HepG2 (cell line): ENCODE measurements around the gene BAIAP2L1. TPM values are rescaled to one million over a fixed set of nuclear protein-coding genes. Genes with fewer than 3 reads are reported as not detected.

ENCODE experiments used
- AGO2 ChIP-seq: fragments of 200-400 bp; formaldehyde crosslinking; optimal IDR thresholded peaks from 2 replicates; pipeline ENCODE3; 2017; ENCODE audit warnings: mild to moderate bottlenecking, low read depth, low read length, moderate library complexity
- ARNTL ChIP-seq: sonication (generic); formaldehyde crosslinking; IDR thresholded peaks from 2 replicates; pipeline ENCODE4 v1.4.0; 2020; ENCODE audit warnings: mild to moderate bottlenecking, missing genetic modification reagents
- BORCS8-MEF2B ChIP-seq: sonication (generic); formaldehyde crosslinking; IDR thresholded peaks from 2 replicates; pipeline ENCODE4 v1.8.0; 2022; ENCODE audit warnings: mild to moderate bottlenecking, missing genetic modification reagents
- DZIP1 ChIP-seq: sonication (generic); formaldehyde crosslinking; IDR thresholded peaks from 2 replicates; pipeline ENCODE4 v1.5.0; 2020; ENCODE audit warnings: mild to moderate bottlenecking, missing genetic modification reagents
- FOSL1 ChIP-seq: sonication (generic); formaldehyde crosslinking; IDR thresholded peaks from 2 replicates; pipeline ENCODE4 v1.9.0; 2021; ENCODE audit warnings: missing genetic modification reagents, borderline replicate concordance
- FOXP4 ChIP-seq: sonication (generic); formaldehyde crosslinking; IDR thresholded peaks from 2 replicates; pipeline ENCODE4 v1.4.0; 2020; ENCODE audit warnings: missing genetic modification reagents
- HHEX ChIP-seq: IDR thresholded peaks from 2 replicates; pipeline ENCODE4 v1.6.1; 2016; ENCODE audit warnings: control low read depth
- HNRNPLL ChIP-seq: fragments of 200-400 bp; formaldehyde crosslinking; IDR thresholded peaks from 2 replicates; pipeline ENCODE4 v1.6.1; 2017; ENCODE audit warnings: mild to moderate bottlenecking, low read depth, low read length; ENCODE audit not compliant: poor library complexity, severe bottlenecking
- HOXA3 ChIP-seq: sonication (generic); formaldehyde crosslinking; IDR thresholded peaks from 2 replicates; pipeline ENCODE4 v1.5.0; 2020; ENCODE audit warnings: missing genetic modification reagents
- MXD4 ChIP-seq: IDR thresholded peaks from 2 replicates; pipeline ENCODE4 v1.6.1; 2016; ENCODE audit warnings: mild to moderate bottlenecking, missing biosample characterization, missing genetic modification reagents
- NFE2L1 ChIP-seq: sonication (generic); formaldehyde crosslinking; IDR thresholded peaks from 2 replicates; pipeline ENCODE4 v1.4.0; 2020; ENCODE audit warnings: missing genetic modification reagents, mild to moderate bottlenecking, borderline replicate concordance
- NFYB ChIP-seq: sonication (generic); formaldehyde crosslinking; IDR thresholded peaks from 2 replicates; pipeline ENCODE4 v1.4.0; 2020; ENCODE audit warnings: missing genetic modification reagents
- NR2F1 ChIP-seq, 2 experiments: fragments of 450-650 bp in 1 of 2; formaldehyde crosslinking in 1 of 2; IDR thresholded peaks; 2 replicates each; pipeline versions ENCODE4 v1.5.0 to v1.6.1; 2016 to 2020; ENCODE audit warnings: mild to moderate bottlenecking in 1 of 2, missing compliant biosample characterization in 1 of 2, missing genetic modification reagents in 1 of 2, moderate library complexity in 1 of 2
- PCBP2 ChIP-seq: fragments of 200-400 bp; formaldehyde crosslinking; optimal IDR thresholded peaks from 2 replicates; pipeline ENCODE3; 2018; ENCODE audit warnings: low read length, low read depth; ENCODE audit not compliant: poor library complexity, severe bottlenecking
- POLR2AphosphoS2 ChIP-seq: IDR thresholded peaks from 2 replicates; pipeline ENCODE4 v1.6.1; 2011; ENCODE audit warnings: low read depth, low read length, improper control_type of control experiment
- REXO4 ChIP-seq: sonication (generic); formaldehyde crosslinking; IDR thresholded peaks from 2 replicates; pipeline ENCODE4 v1.8.0; 2022; ENCODE audit warnings: missing genetic modification reagents, mild to moderate bottlenecking, borderline replicate concordance
- SATB2 ChIP-seq: sonication (generic); formaldehyde crosslinking; IDR thresholded peaks from 2 replicates; pipeline ENCODE4 v1.5.0; 2020; ENCODE audit warnings: missing genetic modification reagents
- ZFP37 ChIP-seq: sonication (generic); formaldehyde crosslinking; IDR thresholded peaks from 2 replicates; pipeline ENCODE4 v1.4.0; 2020; ENCODE audit warnings: missing genetic modification reagents, borderline replicate concordance
- ZFP82 ChIP-seq: sonication (generic); formaldehyde crosslinking; IDR thresholded peaks from 2 replicates; pipeline ENCODE4 v1.5.1; 2020; ENCODE audit warnings: mild to moderate bottlenecking, missing genetic modification reagents, borderline replicate concordance
- ZMYM3 ChIP-seq: sonication (generic); formaldehyde crosslinking; IDR thresholded peaks from 2 replicates; pipeline ENCODE4 v1.5.1; 2020; ENCODE audit warnings: mild to moderate bottlenecking, missing genetic modification reagents
- ZNF232 ChIP-seq: sonication (generic); formaldehyde crosslinking; IDR thresholded peaks from 2 replicates; pipeline ENCODE4 v1.4.0; 2020; ENCODE audit warnings: missing genetic modification reagents, borderline replicate concordance
- ZNF343 ChIP-seq: sonication (generic); formaldehyde crosslinking; IDR thresholded peaks from 2 replicates; pipeline ENCODE4 v1.4.0; 2020; ENCODE audit warnings: mild to moderate bottlenecking, missing genetic modification reagents
- ZNF672 ChIP-seq: sonication (generic); formaldehyde crosslinking; IDR thresholded peaks from 2 replicates; pipeline ENCODE4 v1.8.1; 2022; ENCODE audit warnings: missing genetic modification reagents
- ZSCAN5A ChIP-seq: sonication (generic); formaldehyde crosslinking; IDR thresholded peaks from 2 replicates; pipeline ENCODE4 v1.8.0; 2022; ENCODE audit warnings: mild to moderate bottlenecking, missing genetic modification reagents, borderline replicate concordance
- polyA plus RNA-seq, 8 experiments: library from polyadenylated mRNA; depleted of rRNA in 3 of 8; stranded (reverse) in 7 of 8; unstranded in 1 of 8; fragments of >200 nt; fragmentation: Illumina TruSeq in 4 of 8; extraction: Trizol in 4 of 8; gene quantifications; 2 replicates each; pipeline versions ENCODE4 v1.2.1 to v1.2.3, GENCODE V29; 2011 to 2016; ENCODE audit warnings: low read depth in 4 of 8, missing spikeins in 1 of 8, mixed read lengths in 1 of 8; ENCODE audit not compliant: insufficient read depth in 1 of 8
- total RNA-seq, 5 experiments: library from RNA; depleted of rRNA; stranded (reverse); fragments of >200 nt; fragmentation: Illumina TruSeq; extraction: Trizol; gene quantifications; 2 replicates each; pipeline ENCODE4 v1.2.3, GENCODE V29; 2016; ENCODE audit warnings: low read depth in 1 of 5

BAIAP2L1 gene
- total and polyA plus RNA-seq, 2 of the 13 experiments (the other 11 are each of a cell fraction or from before 2014, with no cell fraction given): 13.0 to 21.5 TPM

GRCh38 chr7:98300595-98301372 is 100.1 kb downstream of the BAIAP2L1 start (continued):
- TF ChIP-seq ZFP37 (CRISPR knock-in tag): no peak
- no peak for TF ChIP-seq ZFP82 (CRISPR knock-in tag)
- no peak for TF ChIP-seq NFE2L1 (CRISPR knock-in tag)
- TF ChIP-seq ZMYM3 (CRISPR knock-in tag): no peak
- peak; percentile 55; the same call in 1 of the 2 replicates for TF ChIP-seq MXD4 (CRISPR knock-in tag)
- no peak for TF ChIP-seq PCBP2
- TF ChIP-seq HHEX: 0 out of 2 replicates have a peak, but pooled peaks have one; percentile 30
- peak; percentile 99 for TF ChIP-seq ARNTL (CRISPR knock-in tag)
- peak; percentile 91 for TF ChIP-seq FOXP4
- TF ChIP-seq ZNF232 (CRISPR knock-in tag): peak; percentile 31; the same call in 1 of the 2 replicates
- TF ChIP-seq NR2F1 (CRISPR knock-in tag; IDR thresholded peaks at IDR 0.05): peak in 1 of 2 experiments; percentile 80; a peak in 1 of 4 replicates
- peak; percentile 87 for TF ChIP-seq HOXA3 (CRISPR knock-in tag)
- TF ChIP-seq BORCS8-MEF2B (CRISPR knock-in tag): peak; percentile 64; the same call in 1 of the 2 replicates
- TF ChIP-seq NFYB: no peak
- TF ChIP-seq ZNF343: no peak
- no peak for TF ChIP-seq FOSL1 (CRISPR knock-in tag)
- TF ChIP-seq SATB2 (CRISPR knock-in tag): no peak
- no peak for TF ChIP-seq ZNF672 (CRISPR knock-in tag)
- TF ChIP-seq HNRNPLL: no peak
- no peak for TF ChIP-seq DZIP1 (CRISPR knock-in tag)
- TF ChIP-seq ZSCAN5A (CRISPR knock-in tag): no peak
- no peak for TF ChIP-seq REXO4 (CRISPR knock-in tag)
- TF ChIP-seq POLR2AphosphoS2: no peak
- TF ChIP-seq AGO2: no peak
